Gastrocnemius medialis (tissue), 4 donors: ENCODE data around the gene TUBGCP3.

Source experiments
- POLR2A ChIP-seq, 2 donors: fragments of 450-650 bp; IDR thresholded peaks; one replicate each; pipeline ENCODE4 v1.6.1; 2017; ENCODE audit warnings: antibody characterized with exemption in 2 of 2, mild to moderate bottlenecking in 2 of 2, moderate library complexity in 2 of 2
- TF ChIP-seq, protein P1 (sequence below), 5 experiments: fragments of 450-650 bp in 3 of 5; fragments of 200-600 bp in 2 of 5; sonication (generic) in 2 of 5; IDR thresholded peaks in 4 of 5; conservative IDR thresholded peaks in 1 of 5; 1 replicate in 4 of 5; 2 replicates in 1 of 5; pipeline ENCODE4 v1.5.1; 2016 to 2019; ENCODE audit warnings: antibody characterized with exemption in 5 of 5, mild to moderate bottlenecking in 3 of 5, moderate library complexity in 3 of 5

DNA sequence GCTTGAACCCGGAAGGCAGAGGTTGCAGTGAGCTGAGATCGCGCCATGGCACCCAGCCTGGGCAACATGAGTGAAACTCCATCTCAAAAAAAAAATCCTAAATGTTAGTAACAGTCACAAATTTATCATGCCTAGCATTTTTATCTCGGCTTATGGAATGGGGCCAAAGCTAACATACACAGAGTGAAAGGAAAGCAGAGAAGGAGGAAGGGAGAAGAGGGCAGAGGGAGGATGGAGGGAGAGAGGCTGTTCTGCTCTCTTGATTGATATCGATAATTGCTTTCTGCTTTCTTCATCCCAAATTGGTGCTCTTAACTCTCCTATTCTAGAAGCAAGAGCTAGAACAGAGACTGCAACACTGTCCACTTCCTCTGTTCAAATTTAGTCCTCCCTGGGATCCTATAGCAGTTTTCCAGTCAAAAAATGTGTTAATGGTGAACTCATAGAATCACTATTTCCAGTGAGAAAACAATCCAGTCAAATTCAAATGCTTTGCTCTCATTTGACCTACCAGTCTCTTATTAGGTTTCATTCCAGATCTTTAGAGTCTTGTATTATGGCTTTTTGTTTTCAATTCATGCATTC lies 15.8 kb upstream of the TUBGCP3 start:
- TF ChIP-seq, protein P1, sequence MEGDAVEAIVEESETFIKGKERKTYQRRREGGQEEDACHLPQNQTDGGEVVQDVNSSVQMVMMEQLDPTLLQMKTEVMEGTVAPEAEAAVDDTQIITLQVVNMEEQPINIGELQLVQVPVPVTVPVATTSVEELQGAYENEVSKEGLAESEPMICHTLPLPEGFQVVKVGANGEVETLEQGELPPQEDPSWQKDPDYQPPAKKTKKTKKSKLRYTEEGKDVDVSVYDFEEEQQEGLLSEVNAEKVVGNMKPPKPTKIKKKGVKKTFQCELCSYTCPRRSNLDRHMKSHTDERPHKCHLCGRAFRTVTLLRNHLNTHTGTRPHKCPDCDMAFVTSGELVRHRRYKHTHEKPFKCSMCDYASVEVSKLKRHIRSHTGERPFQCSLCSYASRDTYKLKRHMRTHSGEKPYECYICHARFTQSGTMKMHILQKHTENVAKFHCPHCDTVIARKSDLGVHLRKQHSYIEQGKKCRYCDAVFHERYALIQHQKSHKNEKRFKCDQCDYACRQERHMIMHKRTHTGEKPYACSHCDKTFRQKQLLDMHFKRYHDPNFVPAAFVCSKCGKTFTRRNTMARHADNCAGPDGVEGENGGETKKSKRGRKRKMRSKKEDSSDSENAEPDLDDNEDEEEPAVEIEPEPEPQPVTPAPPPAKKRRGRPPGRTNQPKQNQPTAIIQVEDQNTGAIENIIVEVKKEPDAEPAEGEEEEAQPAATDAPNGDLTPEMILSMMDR (IDR thresholded peaks at IDR 0.05 in 4 of 5, conservative IDR thresholded peaks at IDR 0.05 in 1 of 5), result no peak
- TF ChIP-seq POLR2A (IDR thresholded peaks at IDR 0.05), result no peak
